HFF-Myc (cell line): ENCODE results near the gene ETV2.

ENCODE experiments used
- DNase-seq: peaks from one replicate; pipeline ENCODE4 v3.0.0-alpha.2; 2011; ENCODE audit warnings: low read depth; ENCODE audit errors: extremely low read depth
- H3K4me3 ChIP-seq: replicated peaks from 2 replicates; pipeline ENCODE4 v1.5.1; 2011; ENCODE audit warnings: low read depth, mild to moderate bottlenecking, control low read depth, low read length
- TF ChIP-seq, protein P1 (sequence below): IDR thresholded peaks from 2 replicates; pipeline ENCODE4 v1.5.1; 2012; ENCODE audit warnings: mild to moderate bottlenecking, low read depth, low read length, control low read depth; ENCODE audit errors: missing control alignments

ETV2 gene

DNA sequence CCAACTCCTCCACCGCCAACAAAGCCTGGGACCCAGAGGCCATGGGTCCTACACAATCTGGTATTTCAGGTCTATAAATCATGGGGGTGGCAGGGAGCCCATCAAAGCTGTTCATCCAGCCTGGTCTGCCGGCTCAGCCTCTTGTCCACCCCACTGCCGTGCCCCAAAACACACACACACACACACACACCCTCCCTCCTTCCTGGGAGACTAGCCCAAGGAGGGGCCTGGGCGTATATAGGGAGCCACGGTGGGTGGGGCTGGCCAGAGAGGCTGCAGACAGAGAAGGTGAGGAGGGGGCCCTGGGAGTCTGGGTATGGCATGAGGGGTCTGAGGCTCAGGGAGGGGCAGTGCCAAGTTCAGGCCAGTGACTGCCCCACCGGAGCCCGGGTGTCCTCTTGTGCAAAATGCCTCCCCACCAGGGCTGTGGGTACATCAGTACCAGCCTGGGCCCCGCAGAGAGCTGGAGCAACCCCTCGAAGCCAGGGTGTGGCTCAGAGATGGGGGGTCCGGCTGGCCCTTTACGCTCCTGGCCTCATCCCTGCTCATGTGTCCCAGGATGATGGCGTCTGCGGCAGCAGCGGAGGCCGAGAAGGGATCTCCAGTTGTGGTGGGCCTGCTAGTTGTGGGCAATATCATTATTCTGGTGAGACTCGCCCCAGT is 24.8 kb downstream of the ETV2 start, which contains the start of gene UPK1A:
TSS of gene UPK1A (plus strand) at position 267 of the 663 bp plus-strand sequence. CDS start at position 563, 296 bp downstream.
- TF ChIP-seq, protein P1, sequence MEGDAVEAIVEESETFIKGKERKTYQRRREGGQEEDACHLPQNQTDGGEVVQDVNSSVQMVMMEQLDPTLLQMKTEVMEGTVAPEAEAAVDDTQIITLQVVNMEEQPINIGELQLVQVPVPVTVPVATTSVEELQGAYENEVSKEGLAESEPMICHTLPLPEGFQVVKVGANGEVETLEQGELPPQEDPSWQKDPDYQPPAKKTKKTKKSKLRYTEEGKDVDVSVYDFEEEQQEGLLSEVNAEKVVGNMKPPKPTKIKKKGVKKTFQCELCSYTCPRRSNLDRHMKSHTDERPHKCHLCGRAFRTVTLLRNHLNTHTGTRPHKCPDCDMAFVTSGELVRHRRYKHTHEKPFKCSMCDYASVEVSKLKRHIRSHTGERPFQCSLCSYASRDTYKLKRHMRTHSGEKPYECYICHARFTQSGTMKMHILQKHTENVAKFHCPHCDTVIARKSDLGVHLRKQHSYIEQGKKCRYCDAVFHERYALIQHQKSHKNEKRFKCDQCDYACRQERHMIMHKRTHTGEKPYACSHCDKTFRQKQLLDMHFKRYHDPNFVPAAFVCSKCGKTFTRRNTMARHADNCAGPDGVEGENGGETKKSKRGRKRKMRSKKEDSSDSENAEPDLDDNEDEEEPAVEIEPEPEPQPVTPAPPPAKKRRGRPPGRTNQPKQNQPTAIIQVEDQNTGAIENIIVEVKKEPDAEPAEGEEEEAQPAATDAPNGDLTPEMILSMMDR: no peak
- DNase-seq: no peak
- no peak within 1 kb of the TSS for H3K4me3 ChIP-seq

DNA sequence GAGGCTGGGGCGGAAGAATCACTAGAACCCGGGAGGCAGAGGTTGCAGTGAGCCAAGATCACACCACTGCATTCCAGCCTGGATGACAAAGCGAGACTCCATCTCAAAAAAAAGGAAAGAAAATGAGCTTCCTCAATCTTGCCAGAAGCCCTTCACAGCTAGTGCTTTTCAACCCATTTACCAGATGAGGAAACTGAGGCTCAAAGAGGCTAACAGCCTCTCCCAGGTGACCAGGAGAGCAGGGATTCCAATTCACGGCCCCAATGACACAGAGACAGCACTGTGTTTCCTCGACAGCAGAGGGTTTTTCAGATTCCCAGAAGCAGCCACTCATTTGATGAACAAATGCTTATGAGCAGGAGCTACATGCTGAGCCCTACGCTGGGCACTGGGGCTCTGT is 28.0 kb downstream of the ETV2 start:
- H3K4me3 ChIP-seq: no peak overlapping the region
- DNase-seq: no peak
- TF ChIP-seq, protein P1: no peak

DNA sequence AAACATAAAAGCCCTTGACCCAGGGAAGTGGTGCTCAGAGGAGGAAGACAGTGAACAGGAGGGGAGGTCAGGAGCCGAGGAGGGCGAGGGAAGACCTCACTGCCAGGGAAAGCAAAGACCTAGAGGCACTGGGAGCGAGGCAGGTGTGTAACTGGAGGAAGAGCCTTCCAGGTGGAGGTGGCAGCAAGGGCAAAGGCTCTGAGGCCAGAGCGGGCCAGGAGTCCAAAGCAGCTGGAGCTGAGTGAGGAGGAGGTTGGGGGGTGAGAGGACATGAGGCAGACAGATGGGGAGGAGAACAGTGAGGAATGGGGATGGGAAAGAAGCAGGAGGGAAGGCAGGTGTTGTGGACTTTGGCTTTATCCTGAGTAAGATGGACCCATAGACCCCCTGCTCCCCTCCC is 28.4 kb downstream of the ETV2 start:
- TF ChIP-seq, protein P1: no peak
- no peak for DNase-seq
- H3K4me3 ChIP-seq: no peak overlapping the region

DNA sequence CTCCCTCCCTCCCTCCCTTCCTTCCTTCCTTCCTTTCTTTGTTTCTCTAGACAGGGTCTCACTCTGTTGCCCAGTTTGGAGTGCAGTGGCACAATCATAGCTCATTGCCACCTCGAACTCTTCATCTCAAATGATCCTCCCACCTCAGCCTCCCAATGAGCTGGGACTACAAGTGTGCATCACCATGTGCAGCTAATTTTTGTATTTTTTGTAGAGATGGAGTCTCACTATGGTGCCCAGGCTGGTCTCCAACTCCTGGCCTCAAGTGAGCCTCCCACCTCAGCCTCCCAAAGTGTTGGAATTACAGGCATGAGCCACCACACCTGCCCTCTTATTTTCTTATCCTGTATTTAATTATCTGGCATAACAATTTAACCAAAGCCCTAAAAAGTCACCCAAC is 29.1 kb downstream of the ETV2 start:
- H3K4me3 ChIP-seq: no peak overlapping the region
- TF ChIP-seq, protein P1: no peak
- DNase-seq: no peak

DNA sequence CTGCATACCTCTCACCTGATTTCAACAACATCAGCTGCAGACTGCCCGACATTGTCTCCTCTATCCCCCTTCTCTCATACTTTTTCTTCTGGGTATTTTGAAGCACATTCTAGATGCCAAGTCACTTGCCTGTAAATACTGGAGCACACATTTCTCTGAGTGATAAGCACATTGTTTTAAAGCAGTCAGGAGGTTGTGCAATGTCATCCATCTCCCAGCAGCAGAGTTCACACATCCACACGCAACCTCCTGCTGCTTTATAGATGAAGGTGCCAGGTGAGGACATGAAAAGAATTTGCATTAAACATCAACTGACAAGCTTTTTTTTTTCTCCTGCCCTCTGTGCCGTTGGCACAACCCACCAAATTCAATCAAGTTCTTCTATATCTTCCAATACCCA is 30.3 kb downstream of the ETV2 start:
- no peak for DNase-seq
- TF ChIP-seq, protein P1: no peak
- H3K4me3 ChIP-seq: no peak overlapping the region

DNA sequence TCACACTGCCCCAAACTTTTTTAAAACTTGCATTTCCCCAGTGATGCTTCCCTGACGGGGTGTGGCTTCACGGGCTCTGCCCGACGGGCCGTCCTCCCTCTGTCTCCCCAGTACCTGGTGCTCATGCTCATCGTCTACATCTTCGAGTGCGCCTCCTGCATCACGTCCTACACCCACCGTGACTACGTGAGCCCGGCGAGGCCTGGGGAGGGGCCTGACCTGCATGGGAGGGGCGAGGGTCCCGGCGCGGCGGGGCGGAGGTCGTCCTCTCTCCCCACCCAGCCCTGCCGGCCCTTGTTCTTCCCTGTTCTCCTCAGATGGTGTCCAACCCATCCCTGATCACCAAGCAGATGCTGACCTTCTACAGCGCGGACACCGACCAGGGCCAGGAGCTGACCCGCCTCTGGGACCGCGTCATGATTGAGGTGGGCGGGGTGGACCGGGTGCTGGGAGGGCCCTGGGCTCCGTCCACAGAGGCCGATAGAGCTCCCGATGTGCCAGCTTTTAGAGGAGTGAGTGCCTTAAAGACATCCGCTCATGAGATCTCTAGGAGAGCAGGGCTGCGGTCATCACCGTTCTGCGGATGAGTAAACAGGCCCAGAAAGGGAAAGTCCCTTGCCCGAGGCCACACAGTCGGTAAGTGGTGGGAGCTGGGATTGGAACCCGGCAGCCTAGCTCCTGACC is 31.7 kb downstream of the ETV2 start:
- DNase-seq: peak; percentile 14
- peak overlapping the region; percentile 38 for H3K4me3 ChIP-seq
- TF ChIP-seq, protein P1: no peak
